Lower leg skin (tissue), 4 donors: Measurements from ENCODE around the gene SLC22A16. TPM values are rescaled to one million over a fixed set of nuclear protein-coding genes. Genes with fewer than 3 reads are reported as not detected.

Experiments
- DNase-seq, 2 donors: peaks; one replicate each; pipeline ENCODE4 v3.0.0-alpha.2; 2019; ENCODE audit warnings: low spot score in 2 of 2
- H3K4me3 ChIP-seq: fragments of 200-600 bp; sonication (generic); 2 replicates; pipeline ENCODE4 v1.5.1; 2017; ENCODE audit warnings: mild to moderate bottlenecking, low read depth; ENCODE audit not compliant: poor library complexity, severe bottlenecking
- CTCF ChIP-seq, 3 donors: fragments of 450-650 bp; IDR thresholded peaks; one replicate each; pipeline ENCODE4 v1.5.1; 2016; ENCODE audit warnings: antibody characterized with exemption in 3 of 3, mild to moderate bottlenecking in 3 of 3, moderate library complexity in 2 of 3
- POLR2A ChIP-seq, 2 donors: fragments of 450-650 bp; IDR thresholded peaks; one replicate each; pipeline ENCODE4 v1.6.1; 2016 to 2017; ENCODE audit warnings: antibody characterized with exemption in 2 of 2, mild to moderate bottlenecking in 1 of 2, moderate library complexity in 1 of 2
- WGBS, 2 donors: methylation state at CpG; one replicate each; pipeline ENCODE4 v1.1.5; 2018; 5-methylcytosine and 5-hydroxymethylcytosine counted together
- intact Hi-C: fragments of 100-400 bp; cut with DNase I; formaldehyde crosslinking; loops from one replicate; pipeline ENCODE4 v1.15.0; 2023; ENCODE audit warnings: low total_unique reads
- total RNA-seq, 4 donors: library from RNA; depleted of rRNA; stranded (reverse); fragments of >200 nt; gene quantifications; one replicate each; pipeline ENCODE4 v1.1.0, GENCODE V29; 2016

Gene SLC22A16
- total RNA-seq, 4 donors from 2014 or later, result 0.17 TPM; not detected in 3

- 26 to 34% methylated on average over 2 of the region's 2 CpGs for WGBS, 2 donors
- DNase-seq, result no peak
- TF ChIP-seq POLR2A (IDR thresholded peaks at IDR 0.05), result no peak
- no peak for TF ChIP-seq CTCF (IDR thresholded peaks at IDR 0.05)
- intact Hi-C loops, result loop anchor here (5.0 kb wide), 1 partner anchor 688 kb away; no protein-coding TSS in a partner anchor
- H3K4me3 ChIP-seq, result no peak overlapping the region
Observed at GRCh38 chr6:110390404-110390803, 86.0 kb downstream of the SLC22A16 start.

- 75 to 77% methylated on average over 4 of the region's 4 CpGs for WGBS, 2 donors
- DNase-seq, result no peak
- intact Hi-C loops, result loop anchor here (5.0 kb wide), 1 partner anchor 688 kb away; no protein-coding TSS in a partner anchor
- TF ChIP-seq POLR2A (IDR thresholded peaks at IDR 0.05), result no peak
- H3K4me3 ChIP-seq, result no peak overlapping the region
Observed at GRCh38 chr6:110389689-110390382, 86.6 kb downstream of the SLC22A16 start.

- 78% methylated on average over 2 of the region's 2 CpGs for WGBS, 2 donors
- TF ChIP-seq POLR2A (IDR thresholded peaks at IDR 0.05), result no peak
- no peak for TF ChIP-seq CTCF (IDR thresholded peaks at IDR 0.05)
- intact Hi-C loops, result no loop called here
- DNase-seq, result no peak
- no peak overlapping the region for H3K4me3 ChIP-seq
Observed at GRCh38 chr6:110387986-110388385, 88.4 kb downstream of the SLC22A16 start.

- DNase-seq, result no peak
- no peak for TF ChIP-seq CTCF (IDR thresholded peaks at IDR 0.05)
- TF ChIP-seq POLR2A (IDR thresholded peaks at IDR 0.05), result no peak
- 87 to 94% methylated on average over 1 of the region's 1 CpG for WGBS, 2 donors
- no peak overlapping the region for H3K4me3 ChIP-seq
- intact Hi-C loops, result no loop called here
Observed at GRCh38 chr6:110385458-110385863, 91.0 kb downstream of the SLC22A16 start.

- TF ChIP-seq CTCF (IDR thresholded peaks at IDR 0.05), result no peak
- no peak for TF ChIP-seq POLR2A (IDR thresholded peaks at IDR 0.05)
- intact Hi-C loops, result no loop called here
- WGBS, 2 donors, result 81 to 87% methylated on average over 9 of the region's 9 CpGs
- H3K4me3 ChIP-seq, result no peak overlapping the region
- DNase-seq, result no peak
Observed at GRCh38 chr6:110378552-110378951, 97.9 kb downstream of the SLC22A16 start.

Other genes starting within 250 kb of the SLC22A16 start
- gene METTL24, start 118.3 kb downstream of the SLC22A16 start, total RNA-seq, result 1 to 10 TPM in 2 of 4 donors, under 1 TPM in 1, not detected in 1; 0.22 to 2.5 (median 1.8) TPM
- 1 to 10 TPM in 1 of 4 donors, under 1 TPM in 2, not detected in 1; 0.17 to 1.2 (median 0.91) TPM for gene DDO, start 61.0 kb downstream of the SLC22A16 start, total RNA-seq